Tibial nerve (tissue), 4 donors: ENCODE results near the gene EPO.

Source experiments
- CTCF ChIP-seq, 5 experiments: fragments of 200-600 bp in 3 of 5; fragments of 450-650 bp in 2 of 5; sonication (generic) in 3 of 5; IDR thresholded peaks; one replicate each; pipeline ENCODE4 v1.5.1; 2016 to 2019; ENCODE audit warnings: antibody characterized with exemption in 5 of 5, mild to moderate bottlenecking in 3 of 5, moderate library complexity in 2 of 5
- EP300 ChIP-seq, 2 donors: sonication (generic); formaldehyde crosslinking; IDR thresholded peaks; one replicate each; pipeline ENCODE4 v1.6.1; 2017; ENCODE audit warnings: antibody characterized with exemption in 2 of 2, mild to moderate bottlenecking in 1 of 2

- TF ChIP-seq CTCF (IDR thresholded peaks at IDR 0.05) (no peak), EP300 (IDR thresholded peaks at IDR 0.05) (no peak)
Observed at GRCh38 chr7:100722480-100723212, 2.4 kb downstream of the EPO start.
